H1 (cell line): ENCODE results near the gene RNF128. TPM values are rescaled to one million over a fixed set of nuclear protein-coding genes. Genes with fewer than 3 reads are reported as not detected.

Experiments
- HDAC2 ChIP-seq, 2 experiments: fragments of 300-600 bp in 1 of 2; sonication (generic) in 1 of 2; IDR thresholded peaks; 2 replicates each; pipeline ENCODE4 v1.6.1; 2011 to 2012; ENCODE audit warnings: low read depth in 2 of 2, low read length in 2 of 2, mild to moderate bottlenecking in 2 of 2, moderate library complexity in 2 of 2, borderline replicate concordance in 1 of 2, inconsistent platforms in 1 of 2
- polyA plus RNA-seq, 7 experiments: library from polyadenylated mRNA; depleted of rRNA in 3 of 7; stranded (reverse) in 5 of 7; unstranded in 2 of 7; fragments of >200 nt in 5 of 7; fragments of 200-250 nt in 2 of 7; gene quantifications; 1 replicate in 5 of 7; 2 replicates in 1 of 7; 4 replicates in 1 of 7; pipeline versions ENCODE4 v1.2.1 to v1.2.3, GENCODE V29; 2011 to 2013; ENCODE audit warnings: missing spikeins in 2 of 7, mixed read lengths in 2 of 7
- total RNA-seq: library from RNA; stranded (reverse); fragmentation: NEBNext Ultra II Directional; extraction: Animal tissue kit (Norgen Biotek cat#: 25700); gene quantifications from 2 replicates; pipeline ENCODE4 v1.2.1, GENCODE V29; 2021

The RNF128 gene
- total and polyA plus RNA-seq, 2 of the 8 experiments (the other 6 are each of a cell fraction or from before 2014, with no cell fraction given), result 0.74 to 2.0 TPM

- no peak for TF ChIP-seq HDAC2 (IDR thresholded peaks at IDR 0.05; ENCODE audit: borderline replicate concordance in 1 of 2, low read depth in 2 of 2, low read length in 2 of 2)
Observed at GRCh38 chrX:106692425-106693065, 34.0 kb upstream of the RNF128 start (continued).
